HG03095 (cell line): ENCODE results near the gene TOPBP1.
"Not testable (repeated sequence)": the region's sequence is repeated elsewhere in the genome, so short reads cannot be mapped to it uniquely, and the experiment has no call there.

ENCODE experiments used
- ATAC-seq: cut with Tn5 transposase; IDR thresholded peaks from one replicate; pipeline ENCODE4 v1.9.1; 2021; ENCODE audit warnings: moderate library complexity; ENCODE audit not compliant: unreplicated experiment

The TOPBP1 gene

GRCh38 chr3:133675631-133676335 lies 14.0 kb upstream of the TOPBP1 start:
- ATAC-seq, result peak; percentile 57

- ATAC-seq, result no peak
These were observed 12.7 kb upstream of the TOPBP1 start for GRCh38 chr3:133674290-133674919.

- ATAC-seq, result no peak
These were observed 12.0 kb upstream of the TOPBP1 start for GRCh38 chr3:133673746-133674145.

GRCh38 chr3:133672461-133672860 lies 10.7 kb upstream of the TOPBP1 start:
- ATAC-seq, result no peak

- no peak for ATAC-seq
These were observed 8.8 kb upstream of the TOPBP1 start for GRCh38 chr3:133670525-133670995.

GRCh38 chr3:133669949-133670524 lies 8.3 kb upstream of the TOPBP1 start:
- no peak for ATAC-seq

GRCh38 chr3:133667118-133667517 lies 5.4 kb upstream of the TOPBP1 start:
- no peak for ATAC-seq

- ATAC-seq, result not testable (repeated sequence)
These were observed 3.4 kb upstream of the TOPBP1 start for GRCh38 chr3:133665188-133665587.

- peak; percentile 56 for ATAC-seq
These were observed 2.0 kb upstream of the TOPBP1 start for GRCh38 chr3:133663569-133664313.

GRCh38 chr3:133662278-133662651 lies 524 bp upstream of the TOPBP1 start:
- peak; percentile 51 for ATAC-seq

- ATAC-seq, result no peak
These were observed 1.9 kb downstream of the TOPBP1 start for GRCh38 chr3:133659806-133660205.

GRCh38 chr3:133655731-133656515 lies 5.8 kb downstream of the TOPBP1 start:
- no peak for ATAC-seq

GRCh38 chr3:133649486-133650068 lies 12.2 kb downstream of the TOPBP1 start:
- no peak for ATAC-seq

- no peak for ATAC-seq
These were observed 17.0 kb downstream of the TOPBP1 start for GRCh38 chr3:133644768-133645167.

- no peak for ATAC-seq
These were observed 18.1 kb downstream of the TOPBP1 start for GRCh38 chr3:133643611-133644010.

- no peak for ATAC-seq
These were observed 20.5 kb downstream of the TOPBP1 start for GRCh38 chr3:133641254-133641653.

- no peak for ATAC-seq
These were observed 28.3 kb downstream of the TOPBP1 start for GRCh38 chr3:133633439-133633838.

GRCh38 chr3:133629146-133629545 lies 32.6 kb downstream of the TOPBP1 start:
- no peak for ATAC-seq

- no peak for ATAC-seq
These were observed 34.0 kb downstream of the TOPBP1 start for GRCh38 chr3:133627789-133628188.

GRCh38 chr3:133620066-133620784 lies 41.5 kb downstream of the TOPBP1 start:
- peak; percentile 99 for ATAC-seq
